HG03060 (cell line): ENCODE results near the gene USP5.
A peak's percentile ranks its signal among the peaks of the same experiment; 100 is the strongest.
"Not testable (repeated sequence)": the region's sequence is repeated elsewhere in the genome, so short reads cannot be mapped to it uniquely, and the experiment has no call there.

ENCODE experiments used
- ATAC-seq: cut with Tn5 transposase; IDR thresholded peaks from one replicate; pipeline ENCODE4 v1.9.1; 2021; ENCODE audit warnings: low read depth, moderate number of reproducible peaks; ENCODE audit not compliant: unreplicated experiment

Gene USP5

DNA sequence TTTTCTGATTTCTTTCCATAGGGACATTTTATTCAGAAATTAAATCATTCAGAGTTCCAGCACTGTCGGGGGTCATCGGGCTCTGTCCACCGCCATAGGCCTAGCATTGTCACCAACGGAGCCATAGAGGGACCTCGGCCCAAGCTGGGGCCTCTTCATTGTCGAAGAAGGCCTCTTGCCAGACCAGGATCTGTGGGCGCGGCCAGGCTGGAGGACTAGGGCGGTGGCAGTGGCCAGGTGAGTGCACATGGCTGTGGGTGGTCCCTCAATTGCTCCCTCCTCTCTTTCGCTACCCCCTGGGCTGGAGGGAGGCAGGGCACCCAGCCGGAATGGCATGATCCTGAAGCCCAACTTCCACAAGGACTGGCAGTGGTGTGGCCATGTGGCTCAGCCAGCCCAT lies 31.7 kb downstream of the USP5 start:
- ATAC-seq, result no peak

GRCh38 chr12:6884539-6884938 lies 32.6 kb downstream of the USP5 start:
- ATAC-seq, result no peak

- not testable (repeated sequence) for ATAC-seq
These were observed 34.5 kb downstream of the USP5 start for GRCh38 chr12:6886206-6886999.

DNA sequence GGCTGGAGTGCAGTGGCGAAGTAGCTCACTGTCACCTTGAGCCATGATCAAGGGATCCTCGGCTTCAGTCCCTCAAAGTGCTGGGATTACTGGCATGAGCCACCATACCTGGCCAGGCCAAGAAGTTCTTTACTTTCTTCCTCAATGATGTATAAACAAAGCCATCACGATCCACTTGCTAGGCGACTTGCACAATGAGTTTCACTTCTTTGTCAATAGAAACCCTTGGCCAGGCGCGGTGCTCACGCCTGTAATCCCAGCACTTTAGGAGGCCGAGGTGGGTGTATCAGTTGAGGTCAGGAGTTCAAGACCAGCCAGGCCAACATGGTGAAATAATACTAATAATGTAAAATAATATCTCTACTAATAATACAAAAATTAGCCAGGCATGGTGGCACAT lies 35.5 kb downstream of the USP5 start:
- ATAC-seq, result no peak

GRCh38 chr12:6888360-6888759 lies 36.4 kb downstream of the USP5 start:
- ATAC-seq, result no peak

DNA sequence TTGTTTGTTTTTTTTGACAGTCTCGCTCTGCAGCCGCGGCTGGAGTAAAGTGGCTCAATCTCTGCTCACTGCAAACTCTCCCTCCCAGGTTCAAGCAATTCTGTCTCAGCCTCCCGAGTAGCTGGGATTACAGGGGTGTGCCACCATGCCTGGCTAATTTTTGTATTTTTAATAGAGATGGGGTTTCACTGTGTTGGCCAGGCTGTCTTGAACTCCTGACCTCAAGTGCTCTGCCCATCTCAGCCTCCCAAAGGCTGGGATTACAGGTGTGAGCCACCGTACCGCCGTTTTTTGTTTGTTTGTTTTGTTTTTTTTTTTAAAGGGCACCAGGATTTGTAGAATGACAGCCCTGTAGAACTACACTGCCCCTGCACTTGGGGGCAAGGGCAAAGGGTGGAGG lies 36.8 kb downstream of the USP5 start:
- not testable (repeated sequence) for ATAC-seq

DNA sequence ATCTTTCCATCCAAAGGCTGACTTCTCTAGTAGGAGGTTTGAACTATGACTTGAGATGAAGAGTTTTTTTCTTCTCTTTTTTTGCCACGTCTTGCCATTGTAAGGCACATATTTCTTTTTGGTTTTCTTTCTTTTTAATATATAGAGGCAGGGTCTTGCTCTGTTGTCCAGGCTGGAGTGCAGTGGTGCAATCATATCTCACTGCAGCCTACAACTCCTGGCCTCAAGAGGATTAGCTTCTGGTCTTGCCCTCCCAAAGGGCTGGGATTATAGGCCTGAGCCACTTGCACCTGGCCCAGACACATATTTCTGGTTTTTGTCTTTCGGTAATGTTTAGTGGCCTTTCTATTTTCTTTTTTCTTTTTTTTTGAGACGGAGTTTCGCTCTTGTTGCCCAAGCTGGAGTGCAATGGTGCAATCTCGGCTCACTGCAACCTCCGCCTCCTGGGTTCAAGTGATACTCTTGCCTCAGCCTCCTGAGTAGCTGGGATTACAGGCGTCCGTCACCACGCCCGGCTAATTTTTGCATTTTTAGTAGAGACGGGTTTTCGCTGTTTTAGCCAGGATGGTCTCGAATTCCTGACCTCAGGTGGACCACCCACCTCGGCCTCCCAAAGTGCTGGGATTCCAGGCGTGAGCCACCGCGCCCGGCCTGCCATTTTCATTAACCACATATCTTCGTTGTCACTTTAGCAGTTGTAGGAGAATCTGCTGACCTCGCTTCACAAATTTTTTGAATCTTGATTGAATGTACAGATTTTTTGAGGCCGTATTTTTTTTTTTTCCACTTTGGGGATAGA lies 38.0 kb downstream of the USP5 start:
- not testable (repeated sequence) for ATAC-seq

- peak; percentile 87 for ATAC-seq
These were observed 39.1 kb downstream of the USP5 start for GRCh38 chr12:6890789-6891645.

- no peak for ATAC-seq
These were observed 39.7 kb downstream of the USP5 start for GRCh38 chr12:6891646-6892001.

DNA sequence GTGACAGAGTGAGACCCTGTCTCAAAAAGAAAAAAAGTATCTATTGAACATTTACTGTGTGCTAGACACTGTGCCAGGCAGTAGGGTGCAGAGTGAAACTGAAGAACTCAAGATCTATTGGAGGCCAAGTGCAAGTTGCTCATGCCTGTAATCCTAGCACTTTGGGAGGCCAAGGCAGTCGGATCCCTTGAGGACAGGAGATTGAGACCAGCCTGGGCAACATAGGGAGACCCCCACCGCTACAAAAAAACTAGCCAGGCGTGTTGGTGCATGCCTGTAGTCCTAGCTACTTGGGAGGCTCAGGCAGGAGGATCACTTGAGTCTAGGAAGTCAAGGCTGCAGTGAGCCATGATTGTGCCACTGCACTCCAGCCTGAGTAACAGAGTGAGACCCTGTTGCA lies 40.7 kb downstream of the USP5 start:
- ATAC-seq, result not testable (repeated sequence)

GRCh38 chr12:6894321-6894720 lies 42.4 kb downstream of the USP5 start:
- no peak for ATAC-seq

DNA sequence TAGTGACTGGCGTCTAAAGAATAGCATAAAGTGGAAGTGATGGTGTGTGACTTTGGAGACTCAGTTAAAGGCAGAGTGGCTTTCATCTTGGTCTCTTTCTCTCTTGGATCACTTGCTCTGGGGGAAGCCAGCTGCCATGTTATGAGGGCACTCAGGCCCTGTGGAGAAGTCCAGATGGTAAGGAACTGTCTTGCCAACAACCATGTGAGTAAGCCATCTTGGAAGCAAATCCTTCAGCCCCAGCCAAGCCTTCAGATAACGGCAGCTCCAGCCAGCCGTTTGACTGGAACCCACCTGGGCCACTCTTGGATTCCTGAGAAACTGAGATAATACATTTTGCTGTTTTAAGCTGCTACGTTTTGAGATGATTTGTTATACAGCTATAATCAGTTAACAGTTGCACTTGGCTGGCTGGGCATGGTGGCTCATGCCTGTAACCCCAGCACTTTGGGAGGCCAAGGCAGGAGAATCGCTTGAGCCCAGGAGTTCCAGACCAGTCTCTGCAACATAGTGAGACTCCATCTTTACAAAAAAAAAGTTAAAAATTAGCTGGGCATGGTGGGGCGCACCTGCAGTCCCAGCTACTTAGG lies 45.0 kb downstream of the USP5 start:
- ATAC-seq, result no peak

- no peak for ATAC-seq
These were observed 47.5 kb downstream of the USP5 start for GRCh38 chr12:6899427-6899826.

DNA sequence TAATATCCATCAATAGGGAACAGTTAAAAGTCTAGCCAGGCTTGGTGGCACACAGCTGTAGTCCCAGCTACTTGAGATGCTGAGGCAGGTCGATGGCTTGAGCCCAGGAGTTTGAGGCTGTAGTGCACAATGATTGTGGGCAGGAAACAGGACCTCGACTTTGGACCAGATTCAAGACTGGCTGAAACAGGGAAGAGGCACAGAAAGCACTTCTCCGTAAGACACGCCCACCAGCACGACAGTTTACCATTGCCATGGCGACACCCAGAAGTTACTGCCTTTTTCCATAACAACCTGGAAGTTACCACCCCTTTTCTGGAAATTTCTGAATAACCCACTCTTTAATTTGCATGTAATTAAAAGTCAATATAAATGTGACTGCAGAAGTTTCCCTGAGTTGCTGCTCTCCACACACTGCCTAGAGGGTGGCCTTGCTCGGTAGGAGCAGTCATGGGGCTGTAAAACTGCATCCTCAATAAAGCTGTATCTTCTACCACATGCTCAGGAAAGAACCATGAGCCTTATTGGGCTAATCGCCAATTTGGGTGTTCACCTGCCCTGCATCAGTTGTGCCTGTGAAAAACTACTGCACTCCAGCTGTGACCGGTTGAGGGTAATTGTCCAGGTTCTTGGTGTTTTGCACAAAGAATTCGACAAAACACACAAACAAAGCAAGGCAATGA lies 48.0 kb downstream of the USP5 start:
- ATAC-seq, result no peak

- no peak for ATAC-seq
These were observed 50.5 kb downstream of the USP5 start for GRCh38 chr12:6902448-6902847.

- no peak for ATAC-seq
These were observed 51.8 kb downstream of the USP5 start for GRCh38 chr12:6903722-6904121.

DNA sequence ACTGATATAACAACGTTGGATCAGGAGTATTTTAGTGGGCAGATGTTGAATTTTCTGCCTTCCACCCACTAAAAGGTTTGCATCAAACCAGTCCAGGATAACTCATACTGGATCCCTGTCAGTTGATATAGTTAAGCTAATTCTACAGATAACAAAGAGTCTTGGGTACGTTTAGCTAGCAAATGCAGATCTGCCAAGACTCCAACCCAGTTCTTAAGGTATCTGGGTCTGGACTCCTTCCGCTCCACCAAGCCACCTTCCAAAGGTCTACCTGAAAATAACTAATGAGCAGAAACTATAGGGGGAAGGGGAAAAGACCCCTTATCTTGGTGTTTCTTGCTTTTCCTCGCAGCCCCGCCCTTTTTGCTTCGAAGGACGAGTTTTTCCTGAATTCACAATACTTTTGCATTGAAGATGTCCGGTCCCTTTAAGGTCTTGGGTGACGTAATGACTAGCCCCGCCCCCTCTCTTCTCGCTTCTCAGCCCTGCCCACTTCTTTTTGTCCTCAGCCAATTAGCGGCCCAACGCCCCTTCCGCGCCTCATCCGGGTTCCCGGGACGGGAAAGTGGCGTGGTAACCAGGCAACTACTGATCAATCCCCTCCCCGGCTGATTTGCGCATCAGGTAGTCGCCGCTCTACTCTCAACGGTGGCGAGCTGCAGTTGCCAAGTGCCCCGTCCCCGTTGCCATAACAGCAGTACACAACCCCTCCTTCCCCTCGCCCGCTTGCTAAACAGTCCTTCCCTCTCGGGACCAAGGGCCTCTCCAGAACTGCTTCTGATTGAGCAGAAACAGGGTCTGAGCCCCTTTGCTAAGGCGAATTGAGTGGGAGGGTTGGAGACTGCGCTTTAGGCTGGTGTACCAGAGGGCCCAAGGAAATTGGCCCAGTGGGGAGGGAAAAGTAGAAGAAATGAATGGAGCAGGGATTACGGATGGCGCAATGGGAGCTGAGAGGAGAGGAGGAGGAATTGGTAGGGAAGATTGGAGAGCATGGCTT lies 52.6 kb downstream of the USP5 start, which contains the start of gene LRRC23:
LRRC23 (plus strand) TSS at position 543 of the 997 bp plus-strand sequence. CDS start 812 bp downstream, outside the sequence.
- ATAC-seq, result peak; percentile 79

GRCh38 chr12:6905414-6906040 lies 53.6 kb downstream of the USP5 start:
- no peak for ATAC-seq
